Breast epithelium (tissue), 4 donors: ENCODE data around the gene TLR6. TPM values are rescaled to one million over a fixed set of nuclear protein-coding genes. Genes with fewer than 3 reads are reported as not detected.

Experiments used
- DNase-seq, 2 donors: peaks; one replicate each; pipeline ENCODE4 v3.0.0-alpha.2; 2019; ENCODE audit warnings: low spot score in 2 of 2
- H3K27ac ChIP-seq, 2 donors: fragments of 200-600 bp; sonication (generic) in 1 of 2; one replicate each; pipeline ENCODE4 v1.5.1; 2016 to 2019; ENCODE audit warnings: mild to moderate bottlenecking in 1 of 2
- H3K27me3 ChIP-seq, 2 donors: fragments of 200-600 bp; sonication (generic) in 1 of 2; one replicate each; pipeline versions ENCODE4 v1.5.1 to v1.6.0; 2017 to 2019; ENCODE audit warnings: control low read depth in 1 of 2, mild to moderate bottlenecking in 1 of 2
- H3K36me3 ChIP-seq: fragments of 200-600 bp; one replicate; pipeline ENCODE4 v1.5.1; 2019
- H3K4me1 ChIP-seq, 2 donors: fragments of 200-600 bp; sonication (generic); one replicate each; pipeline ENCODE4 v1.5.1; 2016 to 2019; ENCODE audit warnings: control low read depth in 1 of 2
- H3K4me3 ChIP-seq, 3 donors: fragments of 200-600 bp; sonication (generic); 1 replicate in 2 of 3; 2 replicates in 1 of 3; pipeline ENCODE4 v1.5.1; 2016 to 2019; ENCODE audit warnings: mild to moderate bottlenecking in 3 of 3, moderate library complexity in 2 of 3
- H3K9me3 ChIP-seq, 2 donors: fragments of 200-600 bp; sonication (generic) in 1 of 2; one replicate each; pipeline ENCODE4 v1.5.1; 2016 to 2019; ENCODE audit warnings: control low read depth in 1 of 2
- CTCF ChIP-seq, 3 donors: fragments of 450-650 bp; IDR thresholded peaks; one replicate each; pipeline ENCODE4 v1.5.1; 2016 to 2017; ENCODE audit warnings: antibody characterized with exemption in 3 of 3, mild to moderate bottlenecking in 3 of 3, moderate library complexity in 3 of 3
- POLR2A ChIP-seq: fragments of 450-650 bp; IDR thresholded peaks from one replicate; pipeline ENCODE4 v1.6.1; 2016; ENCODE audit warnings: antibody characterized with exemption, mild to moderate bottlenecking, moderate library complexity
- POLR2AphosphoS5 ChIP-seq, 3 donors: sonication (generic); formaldehyde crosslinking; IDR thresholded peaks; one replicate each; pipeline ENCODE4 v1.6.1; 2017; ENCODE audit warnings: antibody characterized with exemption in 3 of 3
- intact Hi-C: fragments of 100-400 bp; cut with DNase I; formaldehyde crosslinking; loops from one replicate; pipeline ENCODE4 v1.15.1; 2023; ENCODE audit warnings: low total_unique reads
- total RNA-seq, 3 donors: library from RNA; depleted of rRNA; stranded (reverse); fragments of >200 nt; gene quantifications; one replicate each; pipeline ENCODE4 v1.1.0, GENCODE V29; 2016

The TLR6 gene
- total RNA-seq, 3 donors from 2014 or later: 5.2 to 7.6 (median 5.3) TPM

- intact Hi-C loops: no loop called here
- H3K36me3 ChIP-seq: no peaks in the 10 kb centered on the region
These were observed 10.6 kb downstream of the TLR6 start for GRCh38 chr4:38846015-38846414.

GRCh38 chr4:38842994-38843393 is 13.6 kb downstream of the TLR6 start:
- H3K36me3 ChIP-seq: no peaks in the 10 kb centered on the region
- intact Hi-C loops: no loop called here
- no peaks in the 10 kb centered on the region for H3K4me1 ChIP-seq
- H3K4me3 ChIP-seq: no peak overlapping the region
- TF ChIP-seq POLR2AphosphoS5 (IDR thresholded peaks at IDR 0.05) (no peak), CTCF (IDR thresholded peaks at IDR 0.05) (no peak), POLR2A (no peak)
- no peaks in the 10 kb centered on the region for H3K27me3 ChIP-seq
- no peak for DNase-seq
- no peak overlapping the region for H3K27ac ChIP-seq
- H3K9me3 ChIP-seq: no peaks in the 10 kb centered on the region

More at GRCh38 chr4:38846015-38846414, 10.6 kb downstream of the TLR6 start:
- H3K27ac ChIP-seq: no peak overlapping the region
- TF ChIP-seq CTCF (IDR thresholded peaks at IDR 0.05) (no peak), POLR2AphosphoS5 (IDR thresholded peaks at IDR 0.05) (no peak), POLR2A (no peak)
- no peak overlapping the region for H3K4me3 ChIP-seq
- no peaks in the 10 kb centered on the region for H3K27me3 ChIP-seq
- DNase-seq: no peak
- H3K4me1 ChIP-seq: no peaks in the 10 kb centered on the region
- no peaks in the 10 kb centered on the region for H3K9me3 ChIP-seq

GRCh38 chr4:38837849-38838248 is 18.8 kb downstream of the TLR6 start:
- Histone ChIP-seq H3K27me3 (no peaks in the 10 kb centered on the region), H3K27ac (no peak overlapping the region), H3K36me3 (no peaks in the 10 kb centered on the region), H3K4me3 (no peak overlapping the region), H3K9me3 (peaks cover 0 to 10% of the 10 kb centered on the region in 2 donors), H3K4me1 (no peaks in the 10 kb centered on the region)
- no peak for DNase-seq
- intact Hi-C loops: no loop called here
- TF ChIP-seq CTCF (IDR thresholded peaks at IDR 0.05) (no peak), POLR2AphosphoS5 (IDR thresholded peaks at IDR 0.05) (no peak), POLR2A (no peak)

GRCh38 chr4:38837334-38837733 is 19.3 kb downstream of the TLR6 start:
- DNase-seq: no peak
- intact Hi-C loops: no loop called here
- TF ChIP-seq CTCF (IDR thresholded peaks at IDR 0.05) (no peak), POLR2AphosphoS5 (IDR thresholded peaks at IDR 0.05) (no peak), POLR2A (no peak)
- H3K4me1 ChIP-seq: no peaks in the 10 kb centered on the region
- no peak overlapping the region for H3K27ac ChIP-seq
- H3K9me3 ChIP-seq: peaks cover 0 to 10% of the 10 kb centered on the region in 2 donors
- H3K27me3 ChIP-seq: no peaks in the 10 kb centered on the region
- H3K36me3 ChIP-seq: no peaks in the 10 kb centered on the region
- no peak overlapping the region for H3K4me3 ChIP-seq

GRCh38 chr4:38834570-38834969 is 22.0 kb downstream of the TLR6 start:
- TF ChIP-seq POLR2AphosphoS5 (IDR thresholded peaks at IDR 0.05): no peak
- TF ChIP-seq POLR2A: no peak
- Histone ChIP-seq H3K36me3 (no peaks in the 10 kb centered on the region), H3K27me3 (no peaks in the 10 kb centered on the region), H3K27ac (no peak overlapping the region), H3K4me1 (no peaks in the 10 kb centered on the region), H3K4me3 (no peak overlapping the region), H3K9me3 (peaks cover 0 to 10% of the 10 kb centered on the region in 2 donors)
- intact Hi-C loops: no loop called here
- DNase-seq: no peak
